Kidney epithelial cell (primary cell): ENCODE measurements around the gene DMRT1. TPM values are rescaled to one million over a fixed set of nuclear protein-coding genes. Genes with fewer than 3 reads are reported as not detected.

Source experiments
- DNase-seq: peaks from one replicate; pipeline ENCODE4 v3.0.0-alpha.2; 2010; ENCODE audit warnings: low read depth
- H3K27me3 ChIP-seq: 2 replicates; pipeline ENCODE4 v1.6.0; 2011; ENCODE audit warnings: low read length; ENCODE audit not compliant: control insufficient read depth, insufficient read depth
- H3K36me3 ChIP-seq: 2 replicates; pipeline ENCODE4 v1.5.1; 2011; ENCODE audit warnings: low read length; ENCODE audit not compliant: control insufficient read depth, insufficient read depth
- H3K4me3 ChIP-seq: 2 replicates; pipeline ENCODE4 v1.5.1; 2011; ENCODE audit warnings: low read depth, mild to moderate bottlenecking, control low read depth, low read length
- total RNA-seq: library from RNA; depleted of rRNA; stranded (reverse); fragments of >200 nt; gene quantifications from 2 replicates; pipeline ENCODE4 v1.2.3, GENCODE V29; 2015
- TF ChIP-seq, protein P1 (sequence below): IDR thresholded peaks from 2 replicates; pipeline ENCODE4 v1.5.1; 2011; ENCODE audit warnings: mild to moderate bottlenecking, moderate library complexity, low read length, control low read depth, inconsistent platforms; ENCODE audit not compliant: insufficient read depth, poor library complexity, severe bottlenecking

The DMRT1 gene
- total RNA-seq, 1 donor from 2014 or later: 0.08 TPM

DNA sequence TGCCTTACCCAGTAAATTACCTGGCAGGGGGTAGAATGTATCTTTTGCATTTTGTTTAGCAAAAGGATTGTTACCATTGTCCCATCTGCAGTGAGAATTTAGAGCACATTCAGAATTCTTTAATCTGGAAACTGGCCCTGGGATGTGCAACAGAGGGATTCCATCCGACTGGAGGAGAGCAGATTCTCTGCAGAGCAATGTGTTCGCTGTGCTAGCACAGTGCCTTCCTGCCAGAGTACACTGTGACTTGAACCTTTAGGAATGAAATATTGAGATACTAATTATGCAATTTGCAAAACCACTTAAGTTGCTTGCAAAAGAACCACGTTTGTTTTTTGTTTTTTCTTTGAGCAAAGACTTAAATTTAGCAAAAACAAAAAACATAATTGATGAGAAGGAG is 22.5 kb upstream of the DMRT1 start:
- TF ChIP-seq, protein P1, sequence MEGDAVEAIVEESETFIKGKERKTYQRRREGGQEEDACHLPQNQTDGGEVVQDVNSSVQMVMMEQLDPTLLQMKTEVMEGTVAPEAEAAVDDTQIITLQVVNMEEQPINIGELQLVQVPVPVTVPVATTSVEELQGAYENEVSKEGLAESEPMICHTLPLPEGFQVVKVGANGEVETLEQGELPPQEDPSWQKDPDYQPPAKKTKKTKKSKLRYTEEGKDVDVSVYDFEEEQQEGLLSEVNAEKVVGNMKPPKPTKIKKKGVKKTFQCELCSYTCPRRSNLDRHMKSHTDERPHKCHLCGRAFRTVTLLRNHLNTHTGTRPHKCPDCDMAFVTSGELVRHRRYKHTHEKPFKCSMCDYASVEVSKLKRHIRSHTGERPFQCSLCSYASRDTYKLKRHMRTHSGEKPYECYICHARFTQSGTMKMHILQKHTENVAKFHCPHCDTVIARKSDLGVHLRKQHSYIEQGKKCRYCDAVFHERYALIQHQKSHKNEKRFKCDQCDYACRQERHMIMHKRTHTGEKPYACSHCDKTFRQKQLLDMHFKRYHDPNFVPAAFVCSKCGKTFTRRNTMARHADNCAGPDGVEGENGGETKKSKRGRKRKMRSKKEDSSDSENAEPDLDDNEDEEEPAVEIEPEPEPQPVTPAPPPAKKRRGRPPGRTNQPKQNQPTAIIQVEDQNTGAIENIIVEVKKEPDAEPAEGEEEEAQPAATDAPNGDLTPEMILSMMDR: no peak
- DNase-seq: no peak
- H3K4me3 ChIP-seq: no peak overlapping the region

GRCh38 chr9:826500-827280 is 14.8 kb upstream of the DMRT1 start:
- Histone ChIP-seq H3K4me3 (no peak overlapping the region), H3K27me3 (no peaks in the 10 kb centered on the region), H3K36me3 (no peaks in the 10 kb centered on the region)
- TF ChIP-seq, protein P1: no peak
- DNase-seq: no peak

More for the DNA sequence above, 22.5 kb upstream of the DMRT1 start:
- no peaks in the 10 kb centered on the region for H3K27me3 ChIP-seq
- no peaks in the 10 kb centered on the region for H3K36me3 ChIP-seq

GRCh38 chr9:840343-840742 is 1.2 kb upstream of the DMRT1 start:
- no peak for DNase-seq
- no peak overlapping the region for H3K4me3 ChIP-seq
- TF ChIP-seq, protein P1: no peak
- H3K36me3 ChIP-seq: no peaks in the 10 kb centered on the region
- peaks cover 31% of the 10 kb centered on the region for H3K27me3 ChIP-seq

- H3K27me3 ChIP-seq: peaks cover 31% of the 10 kb centered on the region
- DNase-seq: no peak
- TF ChIP-seq, protein P1: no peak
- H3K36me3 ChIP-seq: no peaks in the 10 kb centered on the region
- H3K4me3 ChIP-seq: no peak overlapping the region
Observed at GRCh38 chr9:842635-843426, 1.3 kb downstream of the DMRT1 start.

DNA sequence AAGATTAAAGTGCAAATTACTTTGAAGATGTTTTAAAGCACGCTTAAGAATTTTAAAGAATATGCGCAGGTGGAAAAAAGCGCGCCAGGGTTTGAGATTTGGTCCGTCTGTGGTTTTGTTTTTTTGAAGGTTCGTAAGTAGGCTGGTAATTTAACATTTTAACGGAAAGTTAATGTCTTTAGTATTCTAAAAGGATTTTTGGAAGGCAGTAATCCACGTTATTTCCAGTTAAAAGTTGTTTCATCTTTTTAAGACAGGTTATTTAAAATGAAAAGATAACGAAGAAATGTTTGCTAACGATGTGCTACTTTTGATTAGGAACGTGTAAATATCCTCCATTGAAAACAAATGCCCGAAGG is 1.9 kb downstream of the DMRT1 start:
- peaks cover 31% of the 10 kb centered on the region for H3K27me3 ChIP-seq
- no peaks in the 10 kb centered on the region for H3K36me3 ChIP-seq
- TF ChIP-seq, protein P1: no peak
- no peak for DNase-seq
- H3K4me3 ChIP-seq: no peak overlapping the region
